Activated T-cell treated with anti-CD3 and anti-CD28 coated beads, Interleukin-2, amount 50 U/mL, for 48 hours (primary cell): ENCODE measurements around the gene TM4SF20.
A peak's percentile ranks its signal among the peaks of the same experiment; 100 is the strongest.

Experiments
- DNase-seq, 2 experiments: peaks; one replicate each; pipeline ENCODE4 v3.0.0-alpha.2; 2020

Gene TM4SF20

DNA sequence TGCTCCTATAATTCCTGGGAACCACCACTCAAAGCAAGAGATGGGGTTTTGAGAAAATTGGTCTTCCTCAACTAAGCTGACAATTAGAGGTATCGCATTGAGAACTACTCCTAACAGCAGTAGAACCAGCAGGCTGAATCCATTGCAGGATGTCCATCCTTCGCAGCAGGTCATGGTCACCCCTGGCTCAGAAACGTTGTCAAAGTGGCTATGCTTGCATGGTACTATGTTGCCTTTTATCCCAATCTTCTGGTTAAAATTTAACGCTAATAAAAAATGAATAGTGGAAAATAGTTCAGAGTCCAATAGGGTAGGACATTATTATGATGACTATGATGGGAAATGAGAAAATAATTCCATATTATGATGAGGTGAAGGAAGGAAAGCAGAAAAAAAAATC, at the start of gene TM4SF20:
TM4SF20 (minus strand) TSS at position 212 of the 400 bp plus-strand sequence; CDS start at position 174, 38 bp downstream.
- DNase-seq, result no peak

- DNase-seq, result no peak
Measured at GRCh38 chr2:227428731-227429285, 49.7 kb upstream of the TM4SF20 start.

- DNase-seq, result no peak
Measured at GRCh38 chr2:227423656-227424499, 44.8 kb upstream of the TM4SF20 start.

- DNase-seq, result no peak
Measured at GRCh38 chr2:227420087-227421052, 41.3 kb upstream of the TM4SF20 start.

- no peak for DNase-seq
Measured at GRCh38 chr2:227416701-227417100, 37.6 kb upstream of the TM4SF20 start.

DNA sequence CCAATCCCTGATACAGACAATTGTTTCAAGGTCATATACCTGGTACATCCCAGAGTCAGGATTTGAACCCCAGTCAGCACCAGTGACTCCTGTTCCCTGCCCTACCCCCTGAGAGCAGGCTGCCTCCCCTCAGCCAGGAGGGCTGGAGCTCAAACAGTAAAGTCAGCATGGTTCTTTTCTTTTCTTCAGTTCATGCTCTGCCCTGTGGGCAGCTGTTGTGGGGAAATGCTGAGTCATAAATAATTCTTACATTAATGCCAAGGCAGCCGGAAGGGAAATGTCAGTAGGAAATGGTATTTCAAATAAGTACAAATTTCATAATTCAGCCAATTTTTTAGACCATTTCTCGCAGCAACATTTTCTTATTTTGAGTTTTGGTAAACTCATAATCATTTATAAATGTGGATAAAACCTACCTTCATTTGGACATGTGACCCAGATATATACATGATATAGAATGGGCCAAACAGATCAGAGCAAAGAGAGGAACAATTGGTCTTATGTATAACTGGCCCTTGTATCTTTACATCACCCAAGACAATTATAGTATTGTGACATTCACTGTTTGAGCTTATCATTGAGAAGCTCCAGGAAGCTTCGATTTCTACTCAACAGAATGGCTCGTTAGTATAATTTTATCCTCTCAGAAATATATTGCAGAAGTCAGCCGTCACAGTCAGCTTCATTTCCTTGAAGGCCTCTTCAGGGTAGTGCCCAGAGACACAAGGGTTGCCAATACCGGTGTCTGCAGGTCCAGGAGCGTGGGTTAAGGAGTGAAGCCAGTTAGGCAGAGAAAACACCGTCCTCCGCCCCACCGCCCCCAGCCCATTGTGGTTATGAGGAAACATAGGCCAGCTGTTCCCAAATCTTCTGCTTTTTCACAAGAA, 36.7 kb upstream of the TM4SF20 start:
- no peak for DNase-seq

DNA sequence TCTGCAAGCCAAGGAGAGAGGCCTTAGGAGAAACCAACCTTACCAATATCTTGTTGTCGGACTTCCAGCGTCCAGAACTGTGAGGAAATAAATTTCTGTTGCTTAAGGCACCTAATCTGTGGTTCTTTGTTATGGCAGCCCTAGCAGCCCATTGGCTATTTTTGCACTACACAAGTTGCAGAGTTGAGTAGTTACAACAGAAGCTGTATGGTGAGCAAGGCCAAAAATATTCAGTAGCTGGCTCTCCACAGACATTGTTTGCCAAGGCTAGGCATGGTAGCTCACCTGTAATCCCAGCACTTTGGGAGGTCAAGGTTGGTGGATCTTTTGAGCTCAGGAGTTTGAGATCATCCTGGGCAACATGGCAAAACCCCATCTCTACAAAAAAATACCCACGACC, 35.7 kb upstream of the TM4SF20 start:
- no peak for DNase-seq

GRCh38 chr2:227413371-227413770, 34.3 kb upstream of the TM4SF20 start:
- DNase-seq, result no peak

DNA sequence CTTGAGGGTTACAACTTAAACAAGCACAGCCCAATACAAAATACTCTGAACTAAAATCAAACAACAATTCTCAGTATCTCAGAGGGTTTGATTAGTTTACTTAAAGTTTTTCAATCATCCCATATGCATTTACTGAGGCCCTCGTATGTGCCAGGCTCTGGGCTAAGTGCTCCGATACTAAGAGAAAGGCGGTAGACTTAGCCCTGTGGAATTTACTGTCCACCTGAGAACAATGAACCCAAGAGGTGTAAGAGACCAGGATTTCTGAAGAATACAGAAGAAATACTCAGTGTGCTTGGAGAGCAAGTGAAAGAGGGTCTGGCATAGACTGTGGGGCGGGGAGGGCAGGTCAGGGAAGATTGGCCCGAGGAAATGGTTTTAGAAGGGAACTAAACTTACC, 33.8 kb upstream of the TM4SF20 start:
- no peak for DNase-seq

- no peak for DNase-seq
Measured at GRCh38 chr2:227411990-227412350, 32.9 kb upstream of the TM4SF20 start.

DNA sequence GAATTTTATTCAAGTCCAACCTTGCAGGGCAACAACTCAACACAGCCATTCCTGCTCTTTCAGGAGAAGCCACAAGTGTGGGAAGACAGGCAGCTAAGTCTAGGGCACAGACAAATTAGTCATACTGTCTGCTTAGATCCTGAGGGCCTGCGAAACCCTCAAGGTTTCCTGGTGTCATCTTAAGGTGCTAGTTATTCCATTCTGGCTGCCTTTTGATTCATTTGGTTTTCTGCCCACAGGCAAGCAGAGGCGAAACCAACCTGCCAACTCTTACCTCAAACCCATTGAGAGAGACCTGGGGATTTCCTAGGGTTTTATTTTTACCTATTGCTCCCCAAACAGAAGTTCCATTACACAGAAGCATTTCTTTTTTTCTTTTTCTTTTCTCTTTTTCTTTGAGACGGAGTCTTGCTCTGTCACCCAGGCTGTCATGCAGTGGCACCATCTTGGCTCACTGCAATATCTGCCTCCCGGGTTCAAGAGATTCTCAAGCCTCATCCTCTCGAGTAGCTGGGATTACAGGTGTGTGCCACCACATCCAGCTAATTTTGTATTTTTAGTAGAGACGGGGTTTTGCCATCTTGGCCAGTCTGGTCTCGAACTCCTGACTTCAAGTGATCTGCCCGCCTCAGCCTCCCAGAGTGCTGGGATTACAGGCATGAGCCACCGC, 32.3 kb upstream of the TM4SF20 start:
- DNase-seq, result peak; percentile 72 to 77

GRCh38 chr2:227410191-227410590, 31.1 kb upstream of the TM4SF20 start:
- no peak for DNase-seq

- DNase-seq, result no peak
Measured at GRCh38 chr2:227407591-227408151, 28.6 kb upstream of the TM4SF20 start.

DNA sequence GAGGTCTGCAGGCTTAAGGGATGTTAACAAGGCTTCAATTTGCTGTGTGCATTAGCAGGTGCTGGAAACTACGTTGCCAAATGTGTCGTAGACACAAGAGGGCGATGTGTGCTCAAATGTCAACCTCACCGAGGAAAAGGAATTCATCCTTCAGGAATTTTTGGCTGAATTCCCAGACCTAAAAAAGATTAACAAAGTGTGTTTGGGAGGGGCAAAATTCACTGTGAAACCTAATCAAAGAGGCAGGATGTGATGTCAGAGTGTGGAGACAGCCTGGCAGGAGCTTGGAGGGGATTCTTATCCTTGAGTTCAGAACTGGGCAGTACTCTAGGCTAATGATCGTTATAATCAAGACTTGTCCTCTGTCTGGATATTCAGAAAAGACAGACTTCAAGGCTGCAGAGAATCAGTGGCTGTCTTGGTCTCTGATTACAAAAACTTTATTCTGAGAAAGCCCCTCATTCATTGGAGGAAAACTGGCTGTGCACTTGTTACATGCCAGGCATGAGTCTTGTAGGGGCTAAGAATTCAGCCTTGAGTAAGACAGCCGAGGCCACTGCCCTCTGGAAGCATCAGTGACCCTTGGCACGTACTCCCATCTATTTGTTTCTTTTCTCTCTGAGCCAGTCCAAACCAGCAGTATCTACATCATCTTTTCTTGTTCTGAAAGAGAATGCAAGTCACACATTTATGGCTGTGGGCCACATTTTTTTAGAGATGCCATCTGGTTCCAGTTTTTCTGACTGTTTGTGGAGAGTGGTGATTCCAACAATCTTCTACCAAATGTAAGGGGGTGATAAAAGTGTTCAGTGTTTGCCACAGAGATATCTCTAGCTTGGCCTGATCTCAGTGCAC, 27.3 kb upstream of the TM4SF20 start:
- DNase-seq, result no peak

GRCh38 chr2:227404585-227405271, 25.6 kb upstream of the TM4SF20 start:
- DNase-seq, result no peak

GRCh38 chr2:227402959-227403358, 23.9 kb upstream of the TM4SF20 start:
- DNase-seq, result no peak

- DNase-seq, result no peak
Measured at GRCh38 chr2:227402321-227402720, 23.2 kb upstream of the TM4SF20 start.

DNA sequence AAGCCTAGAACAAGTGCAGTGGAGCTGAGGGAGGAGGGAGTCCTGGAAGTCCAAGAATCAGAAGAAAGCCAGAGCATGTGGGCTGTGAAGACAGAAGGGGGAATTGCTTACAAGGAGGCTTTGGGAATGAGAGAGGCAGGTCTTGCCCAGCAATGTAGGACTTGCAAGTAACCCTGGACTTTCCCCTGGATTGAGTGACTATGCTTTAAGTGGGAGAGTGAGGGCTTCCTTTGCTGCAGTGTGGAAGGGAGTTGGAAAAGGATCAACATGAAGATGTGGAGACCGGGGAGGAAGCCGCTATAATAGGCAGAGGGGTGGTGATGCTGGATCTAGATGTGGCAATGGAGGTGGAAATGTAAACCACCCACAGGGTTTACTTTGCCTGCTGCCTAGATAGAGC, 22.4 kb upstream of the TM4SF20 start:
- no peak for DNase-seq
